Neural progenitor cell (in vitro differentiated cells): ENCODE measurements around the gene TTC39C.

Experiments
- CTCF ChIP-seq: fragments of 200-600 bp; sonication (generic); IDR thresholded peaks from 2 replicates; pipeline ENCODE4 v1.5.1; 2017; ENCODE audit warnings: antibody characterized with exemption, mild to moderate bottlenecking
- EZH2 ChIP-seq: fragments of 200-600 bp; sonication (generic); IDR thresholded peaks from 2 replicates; pipeline ENCODE4 v1.6.1; 2017; ENCODE audit warnings: antibody characterized with exemption, mild to moderate bottlenecking, moderate library complexity
- EZH2phosphoT487 ChIP-seq: fragments of 200-600 bp; sonication (generic); IDR thresholded peaks from 2 replicates; pipeline ENCODE4 v1.6.1; 2017; ENCODE audit warnings: antibody characterized with exemption

- TF ChIP-seq EZH2 = no peak
- TF ChIP-seq CTCF = no peak
- TF ChIP-seq EZH2phosphoT487 = no peak
Observed at GRCh38 chr18:24104486-24104885, 89.9 kb downstream of the TTC39C start.
